Measurements from ENCODE around the gene MGAT3. TPM values are rescaled to one million over a fixed set of nuclear protein-coding genes. Genes with fewer than 3 reads are reported as not detected.

The MGAT3 gene
- total and polyA plus RNA-seq, 2 donors (not counting 3 experiments of a cell fraction or from before 2014, with no cell fraction given): not detected

GRCh38 chr22:39446239-39446721 lies 10.5 kb upstream of the MGAT3 start:
- no peaks in the 10 kb centered on the region for H4K20me1 ChIP-seq (replicated peaks; ENCODE audit: control insufficient read depth, extremely low read depth, insufficient read depth, low read length)
- H2AFZ ChIP-seq (ENCODE audit: low read depth, low read length): no peak overlapping the region
- H3K9ac ChIP-seq (replicated peaks; ENCODE audit: extremely low read depth, insufficient read depth, low read length): no peak overlapping the region
- FAIRE-seq (no peak), DNase-seq (ENCODE audit: low read depth, low spot score) (no peak)
- intact Hi-C loops (cut with micrococcal nuclease) (no loop called here), dilution Hi-C loops (cut with MboI; ENCODE audit: extremely low pct_ligation_motif_present, low sequenced_read_pairs) (no loop called here)
- no peaks in the 10 kb centered on the region for H3K9me3 ChIP-seq (replicated peaks; ENCODE audit: control insufficient read depth, insufficient read depth, low read length)
- BruUV-seq (replicated peaks): no TSS peak
- H3K79me2 ChIP-seq (ENCODE audit: control insufficient read depth, insufficient read depth, low read length): no peaks in the 10 kb centered on the region
- no peaks in the 10 kb centered on the region for H3K9me1 ChIP-seq (replicated peaks; ENCODE audit: control insufficient read depth, extremely low read depth, insufficient read depth, low read length)
- H3K4me3 ChIP-seq (replicated peaks in 1 of 3; ENCODE audit: insufficient read depth in 1 of 3, low read depth in 1 of 3, low read length in 3 of 3): no peak overlapping the region
- H3K27me3 ChIP-seq (ENCODE audit: control insufficient read depth in 2 of 2, insufficient read depth in 2 of 2, low read length in 2 of 2): no peaks in the 10 kb centered on the region
- CTCF ChIA-PET: interaction anchor here (0.9 to 1.4 kb wide), 3 partner anchors 9 to 18 kb away, joined by 3 read pairs; no protein-coding TSS in a partner anchor
- POLR2A ChIA-PET: no interaction called here
- no peaks in the 10 kb centered on the region for H3K4me1 ChIP-seq (ENCODE audit: control insufficient read depth, extremely low read depth, insufficient read depth, low read length)
- H3K36me3 ChIP-seq (ENCODE audit: control insufficient read depth in 2 of 2, extremely low read depth in 1 of 2, insufficient read depth in 2 of 2, low read length in 2 of 2): no peaks in the 10 kb centered on the region
- no peak overlapping the region for H3K4me2 ChIP-seq (ENCODE audit: insufficient read depth, low read length)
- TF ChIP-seq MAX (IDR thresholded peaks at IDR 0.05; ENCODE audit: insufficient read depth, insufficient read length) (no peak), MYC (IDR thresholded peaks at IDR 0.05; ENCODE audit: low read depth, low read length) (no peak), GATA2 (IDR thresholded peaks at IDR 0.05; ENCODE audit: insufficient read depth, insufficient read length, low read depth, low read length) (no peak), CTCF (IDR thresholded peaks at IDR 0.05; ENCODE audit: extremely low read depth in 1 of 2, insufficient read depth in 1 of 2, low read depth in 1 of 2, low read length in 2 of 2) (no peak), FOS (IDR thresholded peaks at IDR 0.05; ENCODE audit: borderline replicate concordance, insufficient read depth, low read length) (no peak), JUN (IDR thresholded peaks at IDR 0.05; ENCODE audit: borderline replicate concordance, insufficient read depth, insufficient read length, low read depth) (no peak), POLR2AphosphoS5 (IDR thresholded peaks at IDR 0.05; ENCODE audit: insufficient read depth, low read depth, low read length) (no peak), EZH2 (IDR thresholded peaks at IDR 0.05; ENCODE audit: borderline replicate concordance, low read depth, low read length, severe bottlenecking) (no peak), POLR2A (IDR thresholded peaks at IDR 0.05; ENCODE audit: low read depth, low read length) (no peak)
- no peak overlapping the region for H3K27ac ChIP-seq (ENCODE audit: insufficient read depth, low read depth, low read length)

Data from endothelial cell of umbilical vein (primary cell).